ENCODE data around the gene PRDM16. TPM values are rescaled to one million over a fixed set of nuclear protein-coding genes. Genes with fewer than 3 reads are reported as not detected.

The PRDM16 gene
- total and polyA plus RNA-seq, 2 of the 4 experiments (the other 2 are of a cell fraction) = 0.02 TPM; not detected in 1

DNA sequence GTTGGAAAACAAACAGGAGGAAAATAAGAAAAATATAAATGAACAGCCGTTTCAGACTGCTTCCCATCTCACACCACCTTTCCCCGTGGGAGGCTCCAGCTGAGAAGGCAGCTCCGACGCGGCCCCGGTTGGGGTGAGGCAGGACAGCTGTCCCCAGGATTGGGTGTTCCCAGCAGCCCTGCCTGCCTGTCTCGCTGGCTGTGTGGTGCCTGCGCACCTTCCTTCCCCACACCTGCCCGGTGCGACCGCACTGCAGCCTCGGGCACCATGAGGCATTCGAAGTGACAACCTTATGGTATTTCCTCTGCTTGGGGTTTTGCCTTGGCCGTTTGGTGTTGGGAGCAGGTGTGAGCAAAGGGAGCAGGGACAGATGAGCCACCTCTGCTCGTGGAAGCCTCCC, 161.6 kb downstream of the PRDM16 start:
- intact Hi-C loops (cut with micrococcal nuclease) (no loop called here), in situ Hi-C loops (cut with MboI; ENCODE audit: low sequenced_read_pairs) (loop anchor here (10.0 kb wide), 1 partner anchor 56 kb away; no protein-coding TSS in a partner anchor), dilution Hi-C loops (cut with HindIII; ENCODE audit: low sequenced_read_pairs, unreplicated experiment) (no loop called here)
- ATAC-seq (ENCODE audit: low read depth) (no peak), DNase-seq (no peak)
- Histone ChIP-seq H4K20me1 (ENCODE audit: insufficient read depth, low read length) (no peaks in the 10 kb centered on the region), H4K91ac (ENCODE audit: insufficient read depth, low read depth, low read length) (no peak overlapping the region), H3K9ac (ENCODE audit: low read depth, low read length) (no peak overlapping the region), H2BK5ac (ENCODE audit: low read depth, low read length, poor library complexity, severe bottlenecking) (no peak overlapping the region), H3K79me1 (ENCODE audit: low read depth in 1 of 2, low read length in 2 of 2) (no peaks in the 10 kb centered on the region), H2BK20ac (ENCODE audit: low read depth, low read length) (no peak overlapping the region), H3K56ac (ENCODE audit: extremely low read depth, insufficient read depth, low read length) (no peak overlapping the region), H2AK9ac (replicated peaks; ENCODE audit: low read depth, low read length, poor library complexity) (no peak overlapping the region), H3K23ac (ENCODE audit: low read depth, low read length) (no peak overlapping the region), H4K5ac (ENCODE audit: low read depth, low read length) (no peak overlapping the region), H3K27me3 (ENCODE audit: control insufficient read depth, insufficient read depth, low read length) (no peaks in the 10 kb centered on the region; the same call in 1 of the 2 replicates), H3K4me3 (ENCODE audit: insufficient read depth, low read depth, low read length) (no peak overlapping the region), H3K4me1 (ENCODE audit: control insufficient read depth, insufficient read depth, low read length) (no peaks in the 10 kb centered on the region), H3K4me2 (ENCODE audit: low read depth, low read length) (no peak overlapping the region), H2AK5ac (ENCODE audit: low read depth, low read length) (no peak overlapping the region), H2BK120ac (ENCODE audit: low read depth, low read length) (no peak overlapping the region), H3K9me1 (ENCODE audit: insufficient read depth, low read length) (no peaks in the 10 kb centered on the region), H2BK15ac (ENCODE audit: low read depth, low read length) (no peak overlapping the region), H3K14ac (replicated peaks; ENCODE audit: low read depth, low read length) (no peak overlapping the region), H3K18ac (ENCODE audit: low read depth, low read length) (no peak overlapping the region), H3K4ac (ENCODE audit: low read depth, low read length) (no peak overlapping the region), H2AFZ (replicated peaks; ENCODE audit: low read length, poor library complexity) (no peak overlapping the region), H3K36me3 (ENCODE audit: control insufficient read depth, insufficient read depth, low read length) (no peaks in the 10 kb centered on the region), H3K27ac (ENCODE audit: insufficient read depth, low read length) (no peak overlapping the region), H4K8ac (ENCODE audit: low read depth in 2 of 2, low read length in 2 of 2) (no peak overlapping the region), H3K9me3 (ENCODE audit: control insufficient read depth, insufficient read depth, low read length) (no peaks in the 10 kb centered on the region)
- WGBS, 2 experiments (ENCODE audit: extremely low coverage in 2 of 2, insufficient read length in 1 of 2) = 77% methylated on average over 3 of the region's 15 CpGs; no CpG with 5 or more reads in 1 of the 2 experiments
- ChIA-PET POLR2A (ENCODE audit: unreplicated experiment) (no interaction called here), CTCF (no interaction called here)
- BruUV-seq (replicated peaks) = no TSS peak
- TF ChIP-seq MAFK (IDR thresholded peaks at IDR 0.05; ENCODE audit: low read depth, low read length) (no peak), RCOR1 (IDR thresholded peaks at IDR 0.05; ENCODE audit: insufficient replicate concordance, low read length) (no peak), SMC3 (IDR thresholded peaks at IDR 0.05; ENCODE audit: low read depth, low read length) (no peak), RAD21 (IDR thresholded peaks at IDR 0.05; ENCODE audit: low read length) (no peak), RFX5 (IDR thresholded peaks at IDR 0.05; ENCODE audit: low read depth, low read length) (no peak), BHLHE40 (IDR thresholded peaks at IDR 0.05; ENCODE audit: low read depth, low read length) (no peak), FOS (IDR thresholded peaks at IDR 0.05; ENCODE audit: low read depth, low read length) (no peak), CHD1 (IDR thresholded peaks at IDR 0.05; ENCODE audit: low read depth, low read length) (no peak), NFE2L2 (IDR thresholded peaks at IDR 0.05; ENCODE audit: low read depth, low read length) (no peak), MXI1 (IDR thresholded peaks at IDR 0.05; ENCODE audit: borderline replicate concordance, low read depth, low read length) (no peak), MAZ (IDR thresholded peaks at IDR 0.05; ENCODE audit: borderline replicate concordance, low read depth, low read length) (no peak), POLR2A (IDR thresholded peaks at IDR 0.05; ENCODE audit: low read depth, low read length) (no peak), CEBPB (IDR thresholded peaks at IDR 0.05; ENCODE audit: low read depth, low read length) (no peak)
- TF ChIP-seq, protein P1, sequence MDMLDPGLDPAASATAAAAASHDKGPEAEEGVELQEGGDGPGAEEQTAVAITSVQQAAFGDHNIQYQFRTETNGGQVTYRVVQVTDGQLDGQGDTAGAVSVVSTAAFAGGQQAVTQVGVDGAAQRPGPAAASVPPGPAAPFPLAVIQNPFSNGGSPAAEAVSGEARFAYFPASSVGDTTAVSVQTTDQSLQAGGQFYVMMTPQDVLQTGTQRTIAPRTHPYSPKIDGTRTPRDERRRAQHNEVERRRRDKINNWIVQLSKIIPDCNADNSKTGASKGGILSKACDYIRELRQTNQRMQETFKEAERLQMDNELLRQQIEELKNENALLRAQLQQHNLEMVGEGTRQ (IDR thresholded peaks at IDR 0.05; ENCODE audit: low read depth, low read length) = no peak
- TF ChIP-seq, protein P2, sequence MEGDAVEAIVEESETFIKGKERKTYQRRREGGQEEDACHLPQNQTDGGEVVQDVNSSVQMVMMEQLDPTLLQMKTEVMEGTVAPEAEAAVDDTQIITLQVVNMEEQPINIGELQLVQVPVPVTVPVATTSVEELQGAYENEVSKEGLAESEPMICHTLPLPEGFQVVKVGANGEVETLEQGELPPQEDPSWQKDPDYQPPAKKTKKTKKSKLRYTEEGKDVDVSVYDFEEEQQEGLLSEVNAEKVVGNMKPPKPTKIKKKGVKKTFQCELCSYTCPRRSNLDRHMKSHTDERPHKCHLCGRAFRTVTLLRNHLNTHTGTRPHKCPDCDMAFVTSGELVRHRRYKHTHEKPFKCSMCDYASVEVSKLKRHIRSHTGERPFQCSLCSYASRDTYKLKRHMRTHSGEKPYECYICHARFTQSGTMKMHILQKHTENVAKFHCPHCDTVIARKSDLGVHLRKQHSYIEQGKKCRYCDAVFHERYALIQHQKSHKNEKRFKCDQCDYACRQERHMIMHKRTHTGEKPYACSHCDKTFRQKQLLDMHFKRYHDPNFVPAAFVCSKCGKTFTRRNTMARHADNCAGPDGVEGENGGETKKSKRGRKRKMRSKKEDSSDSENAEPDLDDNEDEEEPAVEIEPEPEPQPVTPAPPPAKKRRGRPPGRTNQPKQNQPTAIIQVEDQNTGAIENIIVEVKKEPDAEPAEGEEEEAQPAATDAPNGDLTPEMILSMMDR (conservative IDR thresholded peaks at IDR 0.05; ENCODE audit: low read depth, low read length) = no peak
- TF ChIP-seq, protein P3, sequence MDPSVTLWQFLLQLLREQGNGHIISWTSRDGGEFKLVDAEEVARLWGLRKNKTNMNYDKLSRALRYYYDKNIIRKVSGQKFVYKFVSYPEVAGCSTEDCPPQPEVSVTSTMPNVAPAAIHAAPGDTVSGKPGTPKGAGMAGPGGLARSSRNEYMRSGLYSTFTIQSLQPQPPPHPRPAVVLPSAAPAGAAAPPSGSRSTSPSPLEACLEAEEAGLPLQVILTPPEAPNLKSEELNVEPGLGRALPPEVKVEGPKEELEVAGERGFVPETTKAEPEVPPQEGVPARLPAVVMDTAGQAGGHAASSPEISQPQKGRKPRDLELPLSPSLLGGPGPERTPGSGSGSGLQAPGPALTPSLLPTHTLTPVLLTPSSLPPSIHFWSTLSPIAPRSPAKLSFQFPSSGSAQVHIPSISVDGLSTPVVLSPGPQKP (IDR thresholded peaks at IDR 0.05; ENCODE audit: borderline replicate concordance, low read depth, low read length) = no peak
